MM.1S (cell line): ENCODE data around the gene MANBA.
"Not testable (repeated sequence)": the region's sequence is repeated elsewhere in the genome, so short reads cannot be mapped to it uniquely, and the experiment has no call there.

Source experiments
- CTCF ChIP-seq: fragments of 300-600 bp; sonication (generic); IDR thresholded peaks from 2 replicates; pipeline ENCODE4 v1.5.1; 2016; ENCODE audit warnings: antibody characterized with exemption, low read length, mixed read lengths
- EZH2 ChIP-seq: fragments of 300-600 bp; sonication (generic); optimal IDR thresholded peaks from 2 replicates; pipeline ENCODE3; 2017; ENCODE audit warnings: low read depth, mild to moderate bottlenecking, antibody characterized with exemption, low read length, mixed read lengths

GRCh38 chr4:102738802-102739201 lies 22.0 kb downstream of the MANBA start:
- TF ChIP-seq CTCF, EZH2: not testable (repeated sequence)
